Endometrial microvascular endothelial cells (primary cell): Measurements from ENCODE around the gene SERPINE2. TPM values are rescaled to one million over a fixed set of nuclear protein-coding genes. Genes with fewer than 3 reads are reported as not detected.

Experiments used
- in situ Hi-C: cut with HindIII; loops from 2 replicates; pipeline ENCODE4 v1.10.0; 2017; ENCODE audit warnings: low sequenced_read_pairs, low pct_unique_long_range_greater_than_20kb; ENCODE audit errors: inconsistent ontology term
- total RNA-seq: library from RNA; depleted of rRNA; stranded (reverse); fragments of >200 nt; gene quantifications from one replicate; pipeline ENCODE4 v1.2.3, GENCODE V29; 2015; ENCODE audit errors: inconsistent ontology term

Gene SERPINE2
- total RNA-seq, 1 donor from 2014 or later = 6.4 TPM

GRCh38 chr2:223930103-223930976 lies 108.7 kb downstream of the SERPINE2 start:
- in situ Hi-C loops = no loop called here

DNA sequence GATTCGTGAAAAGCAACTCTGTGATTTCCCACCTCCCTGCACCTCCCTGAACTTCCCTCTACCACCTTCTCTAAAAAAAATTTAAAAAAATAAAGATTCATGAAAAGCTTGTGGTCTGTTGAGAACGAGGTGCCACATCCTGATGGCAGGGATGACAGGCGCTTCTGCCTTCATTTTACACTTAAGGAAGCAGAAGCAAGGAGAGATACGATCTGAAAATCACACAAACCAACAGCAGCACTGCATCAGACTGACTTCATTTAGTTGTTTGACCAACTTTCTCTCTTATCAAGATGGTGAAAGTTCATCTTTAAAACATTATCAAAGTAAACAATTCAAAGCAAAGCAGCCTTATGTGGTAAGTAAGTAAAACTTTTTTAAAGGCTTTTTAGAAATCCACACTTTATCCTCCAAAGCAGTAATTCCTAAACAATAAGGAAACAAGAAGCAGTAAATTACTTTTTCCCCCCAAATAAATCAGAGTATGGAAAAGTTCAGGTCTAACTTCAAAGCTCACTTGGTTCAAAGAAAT lies 109.4 kb downstream of the SERPINE2 start:
- in situ Hi-C loops = no loop called here

DNA sequence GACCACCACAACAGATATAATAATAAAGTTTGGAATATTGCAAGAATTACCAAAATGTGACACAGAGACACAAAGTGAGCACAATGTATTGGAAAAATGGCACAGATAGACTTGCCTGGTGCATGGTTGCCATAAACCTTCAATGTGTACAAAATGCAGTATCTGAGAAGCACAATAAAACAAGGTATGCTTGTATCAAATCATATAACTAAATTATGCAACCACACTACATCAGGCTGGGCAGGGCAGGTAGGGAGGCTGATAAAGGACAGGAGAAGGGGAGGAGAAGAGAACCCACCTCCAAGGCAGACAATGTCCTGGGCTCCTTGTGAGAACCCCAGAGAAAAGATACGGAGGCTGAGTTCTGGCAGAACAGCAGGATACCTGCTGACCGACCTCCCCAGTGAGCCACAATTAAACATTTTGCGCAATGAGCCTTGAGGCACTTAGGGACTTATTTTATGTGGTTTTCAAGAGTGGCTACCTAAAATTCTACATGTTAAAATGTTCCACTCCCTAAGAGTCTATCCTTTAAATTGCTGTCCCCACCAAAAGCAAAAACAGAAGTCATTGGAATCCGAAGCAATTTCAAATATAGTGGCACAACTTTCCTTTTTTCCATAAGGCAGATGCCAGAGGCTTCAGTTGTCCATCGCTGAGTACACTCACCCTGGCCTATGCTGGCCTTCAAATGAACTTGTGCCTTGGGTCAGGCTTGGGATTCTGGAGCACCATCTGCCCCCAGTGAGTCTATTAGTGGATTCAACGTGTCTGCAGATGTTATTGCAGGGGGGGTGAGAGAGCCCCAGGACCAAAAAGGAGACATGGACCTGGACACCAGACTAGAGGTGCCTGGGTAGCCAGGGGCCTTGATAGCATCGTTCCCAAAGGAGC lies 110.7 kb downstream of the SERPINE2 start:
- in situ Hi-C loops = no loop called here

GRCh38 chr2:223925106-223925505 lies 114.0 kb downstream of the SERPINE2 start:
- in situ Hi-C loops = no loop called here

Other genes starting within 250 kb of the SERPINE2 start
- 18.1 TPM for gene AP1S3, start 201.7 kb downstream of the SERPINE2 start, total RNA-seq
- 120 TPM for gene WDFY1, start 94.0 kb downstream of the SERPINE2 start, total RNA-seq
- 46.7 TPM for gene MRPL44, start 81.8 kb downstream of the SERPINE2 start, total RNA-seq